ENCODE measurements around the gene SRA1. TPM values are rescaled to one million over a fixed set of nuclear protein-coding genes. Genes with fewer than 3 reads are reported as not detected.
A peak's percentile ranks its signal among the peaks of the same experiment; 100 is the strongest.

Gene SRA1
- total and polyA plus RNA-seq, 4 donors = 23.3 to 53.3 (median 40.2) TPM

- Histone ChIP-seq H3K36me3 (ENCODE audit: control insufficient read depth, insufficient read depth, low read length) (peaks cover 39% of the 10 kb centered on the region), H3K27ac (ENCODE audit: low read depth, low read length) (peak within 1 kb of the TSS; percentile 94), H3K9me3 (ENCODE audit: control insufficient read depth, insufficient read depth, low read length) (no peaks in the 10 kb centered on the region), H3K4me3 (ENCODE audit: low read depth, low read length) (peak within 1 kb of the TSS; percentile 56), H3K27me3 (ENCODE audit: control insufficient read depth, insufficient read depth, low read length) (no peaks in the 10 kb centered on the region), H3K4me1 (ENCODE audit: control insufficient read depth, insufficient read depth, low read length) (peaks cover 19% of the 10 kb centered on the region)
- DNase-seq (ENCODE audit: low read depth in 4 of 6, low spot score in 6 of 6) = peak; percentile 80 to 97 (median 88)
- 3% methylated on average over 52 of the region's 52 CpGs for WGBS (ENCODE audit: insufficient coverage)
Measured at GRCh38 chr5:140547508-140548299, 9.6 kb downstream of the SRA1 start, which contains the start of gene EIF4EBP3. EIF4EBP3 (plus strand) TSS chr5:140547662; CDS start chr5:140547738, 76 bp downstream.

- no peak for DNase-seq (ENCODE audit: low read depth in 4 of 6, low spot score in 6 of 6)
- H3K27me3 ChIP-seq (ENCODE audit: control insufficient read depth, insufficient read depth, low read length) = no peaks in the 10 kb centered on the region
- peak overlapping the region; percentile 94 for H3K27ac ChIP-seq (ENCODE audit: low read depth, low read length)
- peaks cover 38% of the 10 kb centered on the region for H3K36me3 ChIP-seq (ENCODE audit: control insufficient read depth, insufficient read depth, low read length)
- H3K9me3 ChIP-seq (ENCODE audit: control insufficient read depth, insufficient read depth, low read length) = no peaks in the 10 kb centered on the region
- 54% methylated on average over 7 of the region's 13 CpGs for WGBS (ENCODE audit: insufficient coverage)
- peaks cover 19% of the 10 kb centered on the region for H3K4me1 ChIP-seq (ENCODE audit: control insufficient read depth, insufficient read depth, low read length)
- H3K4me3 ChIP-seq (ENCODE audit: low read depth, low read length) = peak overlapping the region; percentile 56
Measured at GRCh38 chr5:140546851-140547507, 10.3 kb downstream of the SRA1 start.

GRCh38 chr5:140545606-140546005 lies 11.7 kb downstream of the SRA1 start:
- Histone ChIP-seq H3K4me1 (ENCODE audit: control insufficient read depth, insufficient read depth, low read length) (peaks cover 19% of the 10 kb centered on the region), H3K27me3 (ENCODE audit: control insufficient read depth, insufficient read depth, low read length) (no peaks in the 10 kb centered on the region), H3K9me3 (ENCODE audit: control insufficient read depth, insufficient read depth, low read length) (no peaks in the 10 kb centered on the region), H3K27ac (ENCODE audit: low read depth, low read length) (no peak overlapping the region), H3K36me3 (ENCODE audit: control insufficient read depth, insufficient read depth, low read length) (peaks cover 27% of the 10 kb centered on the region), H3K4me3 (ENCODE audit: low read depth, low read length) (no peak overlapping the region)
- no peak for DNase-seq (ENCODE audit: low read depth in 4 of 6, low spot score in 6 of 6)
- WGBS (ENCODE audit: insufficient coverage) = 97% methylated on average over 9 of the region's 10 CpGs

GRCh38 chr5:140544986-140545385 lies 12.3 kb downstream of the SRA1 start:
- Histone ChIP-seq H3K9me3 (ENCODE audit: control insufficient read depth, insufficient read depth, low read length) (no peaks in the 10 kb centered on the region), H3K4me3 (ENCODE audit: low read depth, low read length) (no peak overlapping the region), H3K36me3 (ENCODE audit: control insufficient read depth, insufficient read depth, low read length) (peaks cover 23% of the 10 kb centered on the region), H3K4me1 (ENCODE audit: control insufficient read depth, insufficient read depth, low read length) (peaks cover 19% of the 10 kb centered on the region), H3K27ac (ENCODE audit: low read depth, low read length) (no peak overlapping the region), H3K27me3 (ENCODE audit: control insufficient read depth, insufficient read depth, low read length) (no peaks in the 10 kb centered on the region)
- DNase-seq (ENCODE audit: low read depth in 4 of 6, low spot score in 6 of 6) = no peak
- 100% methylated on average over 6 of the region's 7 CpGs for WGBS (ENCODE audit: insufficient coverage)

GRCh38 chr5:140542972-140543371 lies 14.3 kb downstream of the SRA1 start:
- H3K36me3 ChIP-seq (ENCODE audit: control insufficient read depth, insufficient read depth, low read length) = peaks cover 5% of the 10 kb centered on the region
- H3K9me3 ChIP-seq (ENCODE audit: control insufficient read depth, insufficient read depth, low read length) = no peaks in the 10 kb centered on the region
- H3K4me3 ChIP-seq (ENCODE audit: low read depth, low read length) = no peak overlapping the region
- no peaks in the 10 kb centered on the region for H3K27me3 ChIP-seq (ENCODE audit: control insufficient read depth, insufficient read depth, low read length)
- H3K27ac ChIP-seq (ENCODE audit: low read depth, low read length) = no peak overlapping the region
- peaks cover 15% of the 10 kb centered on the region for H3K4me1 ChIP-seq (ENCODE audit: control insufficient read depth, insufficient read depth, low read length)
- WGBS (ENCODE audit: insufficient coverage) = 100% methylated on average over 2 of the region's 5 CpGs
- DNase-seq (ENCODE audit: low read depth in 4 of 6, low spot score in 6 of 6) = no peak

- no peaks in the 10 kb centered on the region for H3K4me1 ChIP-seq (ENCODE audit: control insufficient read depth, insufficient read depth, low read length)
- peaks cover 8% of the 10 kb centered on the region for H3K36me3 ChIP-seq (ENCODE audit: control insufficient read depth, insufficient read depth, low read length)
- no peak overlapping the region for H3K4me3 ChIP-seq (ENCODE audit: low read depth, low read length)
- H3K27me3 ChIP-seq (ENCODE audit: control insufficient read depth, insufficient read depth, low read length) = no peaks in the 10 kb centered on the region
- no peaks in the 10 kb centered on the region for H3K9me3 ChIP-seq (ENCODE audit: control insufficient read depth, insufficient read depth, low read length)
- H3K27ac ChIP-seq (ENCODE audit: low read depth, low read length) = no peak overlapping the region
- no peak for DNase-seq (ENCODE audit: low read depth in 4 of 6, low spot score in 6 of 6)
- WGBS (ENCODE audit: insufficient coverage) = no CpG with 5 or more reads among the region's 1 CpG
Measured at GRCh38 chr5:140540227-140540626, 17.0 kb downstream of the SRA1 start.

- WGBS (ENCODE audit: insufficient coverage) = no CpG with 5 or more reads among the region's 2 CpGs
- H3K36me3 ChIP-seq (ENCODE audit: control insufficient read depth, insufficient read depth, low read length) = peaks cover 16% of the 10 kb centered on the region
Measured at GRCh38 chr5:140524003-140524402, 33.3 kb downstream of the SRA1 start.

GRCh38 chr5:140513124-140513523 lies 44.1 kb downstream of the SRA1 start:
- Histone ChIP-seq H3K4me1 (ENCODE audit: control insufficient read depth, insufficient read depth, low read length) (no peaks in the 10 kb centered on the region), H3K9me3 (ENCODE audit: control insufficient read depth, insufficient read depth, low read length) (no peaks in the 10 kb centered on the region), H3K27me3 (ENCODE audit: control insufficient read depth, insufficient read depth, low read length) (no peaks in the 10 kb centered on the region), H3K27ac (ENCODE audit: low read depth, low read length) (no peak overlapping the region), H3K36me3 (ENCODE audit: control insufficient read depth, insufficient read depth, low read length) (peaks cover 32% of the 10 kb centered on the region), H3K4me3 (ENCODE audit: low read depth, low read length) (no peak overlapping the region)
- no peak for DNase-seq (ENCODE audit: low read depth in 4 of 6, low spot score in 6 of 6)
- 94% methylated on average over 2 of the region's 2 CpGs for WGBS (ENCODE audit: insufficient coverage)

More at GRCh38 chr5:140524003-140524402, 33.3 kb downstream of the SRA1 start:
- no peaks in the 10 kb centered on the region for H3K9me3 ChIP-seq (ENCODE audit: control insufficient read depth, insufficient read depth, low read length)
- no peaks in the 10 kb centered on the region for H3K4me1 ChIP-seq (ENCODE audit: control insufficient read depth, insufficient read depth, low read length)
- H3K27me3 ChIP-seq (ENCODE audit: control insufficient read depth, insufficient read depth, low read length) = no peaks in the 10 kb centered on the region
- no peak overlapping the region for H3K27ac ChIP-seq (ENCODE audit: low read depth, low read length)
- no peak for DNase-seq (ENCODE audit: low read depth in 4 of 6, low spot score in 6 of 6)
- no peak overlapping the region for H3K4me3 ChIP-seq (ENCODE audit: low read depth, low read length)

GRCh38 chr5:140509898-140510297 lies 47.4 kb downstream of the SRA1 start:
- H3K27me3 ChIP-seq (ENCODE audit: control insufficient read depth, insufficient read depth, low read length) = no peaks in the 10 kb centered on the region
- WGBS (ENCODE audit: insufficient coverage) = 59% methylated on average over 2 of the region's 4 CpGs
- H3K27ac ChIP-seq (ENCODE audit: low read depth, low read length) = no peak overlapping the region
- no peaks in the 10 kb centered on the region for H3K9me3 ChIP-seq (ENCODE audit: control insufficient read depth, insufficient read depth, low read length)
- no peaks in the 10 kb centered on the region for H3K4me1 ChIP-seq (ENCODE audit: control insufficient read depth, insufficient read depth, low read length)
- DNase-seq (ENCODE audit: low read depth in 4 of 6, low spot score in 6 of 6) = peak in 1 of 6 donors; percentile 1
- H3K4me3 ChIP-seq (ENCODE audit: low read depth, low read length) = no peak overlapping the region
- H3K36me3 ChIP-seq (ENCODE audit: control insufficient read depth, insufficient read depth, low read length) = peaks cover 35% of the 10 kb centered on the region

All from spinal cord (tissue), 10 donors.